Stromal cell of bone marrow (primary cell): ENCODE measurements around the gene CELA3B.
"Not testable (repeated sequence)": the region's sequence is repeated elsewhere in the genome, so short reads cannot be mapped to it uniquely, and the experiment has no call there.

Source experiments
- DNase-seq: peaks from one replicate; pipeline ENCODE4 v3.0.0-alpha.2; 2012; ENCODE audit warnings: low read depth

CELA3B gene

DNA sequence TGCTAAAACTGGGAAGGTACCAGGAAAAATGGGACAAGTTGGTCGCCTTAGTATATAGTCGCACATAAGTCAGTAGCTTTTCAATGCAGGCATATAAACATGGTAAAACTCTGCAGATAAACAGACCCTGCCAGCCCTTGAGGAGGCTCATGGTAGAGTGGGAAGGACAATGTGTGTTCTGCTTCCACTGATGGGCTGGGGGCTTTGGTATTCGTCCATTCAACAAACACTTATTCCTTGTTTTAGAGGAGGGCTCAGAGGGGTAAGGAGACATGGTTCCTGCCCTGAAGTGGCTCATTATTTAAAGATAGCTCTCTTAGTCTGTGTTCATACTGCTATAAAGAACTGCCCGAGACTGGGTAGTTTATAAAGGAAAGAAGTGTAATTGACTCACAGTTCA lies 35.9 kb downstream of the CELA3B start:
- not testable (repeated sequence) for DNase-seq

DNA sequence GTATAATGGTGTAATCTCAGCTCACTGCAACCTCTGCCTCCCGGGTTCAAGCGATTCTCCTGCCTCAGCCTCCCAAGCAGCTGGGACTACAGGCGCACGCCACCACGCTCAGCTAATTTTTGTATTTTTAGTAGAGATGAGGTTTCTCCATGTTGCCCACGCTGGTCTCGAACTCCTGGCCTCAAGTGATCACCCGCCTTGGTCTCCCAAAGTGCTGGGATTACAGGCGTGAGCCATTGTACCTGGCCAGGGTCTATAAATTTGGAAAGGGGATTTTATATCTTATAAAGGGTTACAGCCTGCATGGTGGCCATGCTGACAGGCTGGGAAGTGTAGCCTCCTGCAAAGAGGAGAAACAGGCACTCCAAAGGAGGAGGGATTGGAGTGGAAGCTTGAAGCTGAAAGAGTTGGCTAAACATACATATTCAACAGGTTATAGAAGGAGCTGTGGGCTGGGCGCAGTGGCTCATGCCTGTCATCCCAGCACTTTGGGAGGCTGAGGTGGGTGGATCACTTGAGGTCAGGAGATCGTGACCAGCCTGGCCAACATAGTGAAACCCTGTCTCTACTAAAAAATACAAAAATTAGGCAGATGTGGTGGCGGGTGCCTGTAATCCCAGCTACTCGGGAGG lies 37.9 kb downstream of the CELA3B start:
- not testable (repeated sequence) for DNase-seq

DNA sequence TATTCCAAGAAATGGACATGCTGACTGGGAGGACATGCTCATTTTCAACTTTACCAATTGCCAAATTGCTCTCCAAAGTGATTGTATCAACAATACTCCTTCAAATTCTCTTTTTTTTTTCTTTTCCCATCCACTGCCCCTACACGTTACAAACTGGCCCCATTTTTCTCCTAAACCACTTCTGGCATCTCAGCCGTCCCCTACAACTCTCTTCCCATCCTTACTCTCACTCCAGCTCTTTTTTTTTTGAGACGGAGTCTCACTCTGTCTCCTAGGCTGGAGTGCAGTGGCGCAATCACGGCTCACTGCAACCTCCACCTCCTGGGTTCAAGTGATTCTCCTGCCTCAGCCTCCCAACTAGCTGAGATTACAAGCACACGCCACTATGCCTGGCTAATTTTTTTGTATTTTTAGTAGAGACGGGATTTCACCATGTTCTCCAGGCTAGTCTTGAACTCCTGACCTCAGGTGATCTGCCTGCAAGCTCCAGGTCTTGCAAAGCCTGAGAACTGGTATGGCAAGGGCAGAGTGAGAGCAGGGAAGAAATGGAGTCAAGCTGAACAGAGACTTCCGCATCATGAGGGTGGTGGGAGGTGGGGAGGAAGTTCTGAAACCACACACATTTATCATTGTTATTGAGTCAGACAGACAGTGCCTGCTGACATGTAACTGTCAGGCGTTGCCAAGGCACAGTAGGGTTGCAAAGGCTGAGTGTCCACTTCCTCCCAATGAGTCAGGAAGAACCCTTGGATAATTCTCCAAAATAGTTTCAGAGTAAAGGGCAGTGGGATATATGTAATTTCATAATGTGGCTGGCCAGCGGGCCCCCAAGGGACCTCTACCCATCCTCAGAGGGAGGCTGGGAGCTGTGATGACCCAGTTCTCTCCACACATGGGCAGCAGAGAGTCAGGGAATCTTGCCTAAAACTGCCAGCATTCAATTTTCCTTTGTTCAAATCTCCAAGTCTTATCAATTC lies 42.0 kb downstream of the CELA3B start:
- DNase-seq: peak; percentile 96

DNA sequence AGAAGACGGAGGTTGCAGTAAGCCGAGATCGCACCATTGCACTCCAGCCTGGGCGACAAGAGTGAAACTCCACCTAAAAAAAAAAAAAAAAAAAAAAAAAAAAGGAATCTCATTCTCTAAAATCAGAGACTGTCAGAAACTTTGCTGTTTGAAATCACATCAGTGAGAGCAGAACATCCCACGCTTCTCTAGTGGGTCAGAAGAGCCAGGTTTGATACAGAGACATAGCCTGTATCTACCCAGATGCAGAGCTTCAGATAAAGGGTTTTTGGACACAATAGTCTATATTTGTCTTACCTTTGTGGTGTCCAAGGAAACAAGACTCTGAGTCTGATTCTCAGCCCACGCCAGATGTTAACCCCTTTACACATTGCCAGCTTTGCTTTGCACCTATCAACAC lies 44.2 kb downstream of the CELA3B start:
- no peak for DNase-seq

DNA sequence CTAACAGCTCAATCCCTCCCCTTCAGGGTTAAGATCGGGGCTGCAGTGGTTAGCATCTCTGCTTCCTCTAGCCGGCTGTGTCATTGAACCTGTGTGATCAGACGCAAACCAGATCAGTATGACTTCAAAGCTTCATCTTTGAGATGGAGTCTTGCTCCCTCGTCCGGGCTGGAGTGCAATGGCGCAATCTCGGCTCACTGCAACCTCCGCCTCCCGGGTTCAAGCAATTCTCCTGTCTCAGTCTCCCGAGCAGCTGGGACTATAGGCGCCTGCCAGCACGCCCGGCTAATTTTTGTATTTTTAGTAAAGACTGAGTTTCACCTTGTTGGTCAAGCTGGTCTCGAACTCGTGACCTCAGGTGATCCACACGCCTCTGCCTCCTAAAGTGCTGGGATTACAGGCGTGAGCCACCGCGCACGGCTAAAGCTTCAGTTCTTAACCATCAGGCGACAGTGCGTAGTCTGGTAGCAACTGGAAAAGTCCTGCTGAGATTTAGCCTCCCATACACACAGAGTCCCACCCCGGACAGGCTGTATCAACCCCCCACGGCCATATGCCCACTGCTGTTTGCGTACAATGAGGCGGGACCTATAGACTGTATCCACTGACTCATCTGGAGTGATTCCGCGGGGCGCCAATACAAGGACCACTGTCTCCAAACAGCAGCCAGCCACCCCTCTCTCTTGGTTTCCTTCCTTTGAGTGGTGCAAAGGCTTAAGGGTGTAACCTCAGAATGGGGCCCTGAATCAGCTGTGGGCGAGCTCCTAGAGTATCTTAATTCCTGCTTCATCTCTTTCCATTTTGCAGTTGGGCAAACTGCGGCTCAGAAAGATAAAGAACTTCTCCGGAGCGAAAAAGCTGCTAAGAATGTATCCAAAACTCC lies 47.9 kb downstream of the CELA3B start:
- DNase-seq: no peak

DNA sequence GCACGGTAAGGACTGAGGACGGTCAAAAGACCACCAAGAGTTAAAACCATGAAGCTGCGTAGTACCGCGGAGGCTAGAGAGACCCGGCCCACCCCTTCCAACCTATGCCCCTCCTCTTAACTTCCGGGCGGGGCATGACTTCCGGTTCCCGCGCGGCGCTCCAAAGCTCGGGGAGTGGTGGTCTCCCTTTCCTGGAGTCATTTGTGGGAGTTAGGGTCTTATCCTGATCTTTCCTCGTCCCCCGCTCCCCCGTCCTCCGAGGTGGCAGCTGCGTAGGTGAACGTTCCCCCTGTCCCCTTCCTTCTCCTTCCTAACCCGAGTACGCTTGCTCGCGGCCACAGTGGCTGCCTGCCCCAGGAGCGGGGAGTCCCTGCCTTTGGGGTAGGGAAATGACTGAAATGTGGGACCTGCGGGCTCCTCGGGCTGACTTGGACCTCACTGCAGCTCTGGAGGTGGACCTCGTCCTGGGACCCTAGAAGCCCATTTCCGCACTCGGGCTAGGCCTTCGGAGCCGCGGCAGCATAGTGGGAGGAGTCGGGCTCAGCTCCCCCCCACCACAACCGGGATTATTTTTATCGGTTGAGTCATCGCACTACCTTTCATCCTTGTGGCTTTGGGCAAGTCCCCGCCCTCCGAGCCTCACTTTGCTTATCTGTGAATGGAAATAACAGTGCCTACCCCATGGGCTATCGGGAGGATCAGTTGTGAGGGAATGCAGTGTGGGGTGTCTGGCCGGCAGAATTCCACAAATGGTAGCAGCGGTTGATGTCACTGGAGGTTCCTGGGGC lies 48.7 kb downstream of the CELA3B start:
- DNase-seq: peak; percentile 78

DNA sequence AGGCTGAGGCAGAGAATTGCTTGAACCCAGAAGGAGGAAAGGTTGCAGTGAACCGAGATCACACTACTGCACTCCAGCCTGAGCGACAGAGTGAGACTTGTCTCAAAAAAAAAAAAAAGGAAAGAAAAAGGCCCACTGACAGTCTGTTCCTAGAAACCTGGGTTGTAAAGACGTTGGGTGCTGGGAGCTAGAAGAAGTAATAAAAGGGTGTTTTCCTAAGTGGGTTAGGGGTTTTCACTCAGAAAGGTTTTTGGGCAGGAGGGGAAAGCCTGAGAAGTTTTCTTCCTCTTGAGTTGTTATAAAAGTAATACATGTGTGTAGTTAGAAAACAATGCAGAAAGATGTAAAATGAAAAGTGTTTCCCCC lies 50.1 kb downstream of the CELA3B start:
- no peak for DNase-seq

DNA sequence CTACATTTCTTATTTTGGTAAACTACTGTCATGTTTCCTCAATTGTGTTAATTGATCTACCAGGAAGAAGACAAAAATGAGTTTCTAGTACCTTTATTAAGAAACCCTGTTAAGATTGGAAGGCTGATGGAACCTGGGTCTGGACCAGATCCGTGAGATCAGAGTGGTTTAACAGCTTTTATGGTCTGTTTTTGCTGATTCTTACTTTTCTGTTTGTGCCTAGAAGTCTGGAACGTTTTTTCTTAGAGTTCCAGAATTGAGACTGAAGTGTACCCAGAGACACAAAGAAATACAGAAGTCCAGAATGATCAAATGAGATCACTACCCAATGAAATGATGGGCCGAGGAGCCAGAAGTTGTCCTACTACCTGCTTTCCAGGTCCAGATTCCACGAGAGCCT lies 53.2 kb downstream of the CELA3B start:
- DNase-seq: no peak

DNA sequence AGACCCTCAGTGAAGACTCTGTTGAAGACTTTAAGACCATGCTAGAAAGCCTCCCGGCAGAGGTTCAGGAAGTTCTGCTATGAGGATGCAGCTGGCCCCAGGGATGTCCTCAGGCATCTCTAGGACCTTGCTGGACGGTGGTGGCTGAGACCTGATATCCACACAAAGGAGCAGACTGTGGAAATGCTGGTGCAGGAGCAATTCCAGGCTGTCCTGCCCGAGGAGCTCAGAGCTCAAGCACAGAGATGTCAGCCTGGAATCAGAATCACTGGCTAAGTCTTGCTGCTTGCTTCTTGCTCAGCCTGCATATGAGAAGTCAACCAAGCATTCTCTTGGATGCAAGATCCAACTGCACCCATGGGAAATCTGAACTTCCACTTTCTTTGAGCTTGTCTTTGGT lies 53.7 kb downstream of the CELA3B start:
- DNase-seq: no peak

DNA sequence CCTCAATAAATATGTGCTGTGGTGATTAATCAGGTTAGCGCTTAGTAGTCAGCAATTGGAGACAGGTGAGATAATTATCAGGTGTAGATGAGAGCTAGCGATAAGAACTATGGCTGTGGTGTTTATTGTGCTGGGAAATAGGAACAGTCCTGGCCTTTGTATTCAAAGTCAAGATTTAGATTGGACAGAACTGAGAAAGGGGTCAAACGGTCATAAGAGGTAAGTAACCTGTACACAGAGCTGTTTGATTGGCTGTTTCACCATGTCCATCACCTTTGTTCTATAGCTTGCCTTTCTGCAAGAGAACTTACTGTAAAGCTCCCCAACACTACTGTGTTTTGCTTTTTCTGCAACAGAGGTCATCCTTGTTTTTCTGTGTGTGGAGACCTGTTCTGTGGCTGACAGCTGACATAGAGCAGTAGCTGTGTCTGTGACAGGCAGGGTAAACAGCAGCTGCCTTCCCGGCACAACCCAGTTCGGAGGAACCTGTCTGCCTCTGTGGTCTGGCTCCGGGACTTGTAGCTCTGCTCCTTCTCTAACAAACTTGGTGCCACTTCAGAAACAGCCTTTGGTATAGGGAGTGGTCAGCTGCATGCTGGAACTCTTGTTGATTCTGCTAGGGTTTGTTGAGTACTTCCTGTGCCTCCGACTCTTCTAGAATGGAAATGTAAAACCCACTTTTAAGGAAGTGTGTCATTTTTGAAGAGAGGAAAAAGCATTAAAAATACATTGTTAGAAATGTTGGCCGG lies 54.6 kb downstream of the CELA3B start:
- DNase-seq: no peak

DNA sequence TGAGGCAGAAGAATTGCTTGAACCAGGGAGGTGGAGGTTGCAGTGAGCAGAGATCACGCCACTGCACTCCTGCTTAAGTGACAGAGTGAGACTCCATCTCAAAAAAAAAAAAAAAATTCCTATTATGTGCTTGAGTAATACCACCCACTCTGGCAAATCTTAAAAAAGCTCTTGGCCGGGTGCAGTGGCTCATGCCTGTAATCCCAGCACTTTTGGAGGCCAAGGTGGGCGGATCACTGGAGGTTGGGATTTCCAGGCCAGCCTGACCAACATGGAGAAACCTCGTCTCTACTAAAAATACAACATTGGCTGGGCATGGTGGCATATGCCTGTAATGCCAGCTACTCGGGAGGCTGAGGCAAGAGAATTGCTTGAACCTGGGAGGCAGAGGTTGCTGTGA lies 58.0 kb downstream of the CELA3B start:
- not testable (repeated sequence) for DNase-seq

DNA sequence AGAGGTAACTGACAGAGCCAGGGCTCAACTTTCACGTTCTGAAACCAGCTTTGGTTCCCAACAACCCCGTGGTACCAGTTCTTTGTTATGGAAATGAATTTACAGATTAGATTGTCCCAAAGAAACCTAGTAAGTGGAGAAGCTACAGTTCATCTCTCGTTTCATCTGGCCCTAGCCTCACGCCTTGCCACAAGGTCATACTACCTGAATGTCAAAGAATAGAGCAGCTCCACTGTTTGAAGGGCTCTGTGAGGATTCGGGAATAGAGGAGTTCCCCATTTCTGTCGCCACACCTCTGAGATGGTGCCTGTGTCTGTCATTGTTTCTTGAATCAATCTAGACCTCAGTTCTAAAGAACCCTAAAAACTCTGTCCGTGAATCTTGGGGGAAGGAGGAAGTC lies 60.7 kb downstream of the CELA3B start:
- DNase-seq: no peak

DNA sequence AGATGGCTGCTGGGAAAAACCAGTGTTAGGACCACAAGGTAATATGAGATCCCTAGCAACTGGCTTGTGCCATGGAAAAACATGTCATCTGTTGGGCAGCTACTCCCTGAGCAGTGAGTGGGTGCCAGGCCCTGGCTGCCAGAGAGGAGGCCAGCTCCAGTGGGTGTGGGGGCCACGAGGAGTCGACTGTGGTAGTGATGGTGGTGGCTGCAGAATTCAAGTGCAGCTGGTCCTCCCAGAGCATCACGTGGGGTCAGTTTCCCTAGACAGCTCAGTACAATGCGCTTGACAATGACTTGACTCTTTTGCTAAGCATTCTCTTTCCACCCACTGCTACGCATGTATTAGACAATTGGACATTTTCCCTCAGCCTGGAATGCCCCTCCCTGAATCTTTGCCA lies 61.2 kb downstream of the CELA3B start:
- no peak for DNase-seq
